Occipital lobe (tissue), 3 donors: ENCODE measurements around the gene RNF130. TPM values are rescaled to one million over a fixed set of nuclear protein-coding genes. Genes with fewer than 3 reads are reported as not detected.
A peak's percentile ranks its signal among the peaks of the same experiment; 100 is the strongest.

Experiments used
- DNase-seq: peaks from one replicate; lab custom pipeline; 2025; lab: John Stamatoyannopoulos, UW
- small RNA-seq: library from RNA; depleted of rRNA; stranded (forward); fragments of <200 nt; gene quantifications from one replicate; pipeline ENCODE3, GENCODE V24; 2014
- total RNA-seq: library from RNA; depleted of rRNA; stranded (reverse); fragments of >200 nt; gene quantifications from one replicate; pipeline ENCODE4 v1.2.3, GENCODE V29; 2014

RNF130 gene
- total RNA-seq, 1 donor from 2014 or later: 78.0 TPM

GRCh38 chr5:179918742-179919486 lies 152.6 kb downstream of the RNF130 start:
- DNase-seq: no peak

- no peak for DNase-seq
Measured at GRCh38 chr5:179916523-179916922, 155.0 kb downstream of the RNF130 start.

GRCh38 chr5:179915406-179915935 lies 156.1 kb downstream of the RNF130 start:
- DNase-seq: no peak

GRCh38 chr5:179914032-179914755 lies 157.4 kb downstream of the RNF130 start:
- DNase-seq: no peak

- no peak for DNase-seq
Measured at GRCh38 chr5:179913461-179913860, 158.1 kb downstream of the RNF130 start.

- DNase-seq: no peak
Measured at GRCh38 chr5:179912951-179913350, 158.6 kb downstream of the RNF130 start.

GRCh38 chr5:179912386-179912785 lies 159.2 kb downstream of the RNF130 start:
- DNase-seq: no peak

GRCh38 chr5:179909224-179909623 lies 162.3 kb downstream of the RNF130 start:
- no peak for DNase-seq

- DNase-seq: no peak
Measured at GRCh38 chr5:179908528-179908927, 163.0 kb downstream of the RNF130 start.

GRCh38 chr5:179907556-179908324 lies 163.8 kb downstream of the RNF130 start, which contains the start of gene TBC1D9B:
TBC1D9B (minus strand) TSS chr5:179907897; CDS start chr5:179907821, 76 bp downstream.
- peak; percentile 67 for DNase-seq

- peak; percentile 23 for DNase-seq
Measured at GRCh38 chr5:179906795-179907555, 164.6 kb downstream of the RNF130 start.

- no peak for DNase-seq
Measured at GRCh38 chr5:179906294-179906794, 165.2 kb downstream of the RNF130 start.

- no peak for DNase-seq
Measured at GRCh38 chr5:179905161-179905560, 166.4 kb downstream of the RNF130 start.

Small RNA genes within 50 kb of the gene (small RNA-seq; reads per million reads assigned to genes)
- gene MIR340: 1,323 reads per million, percentile 99 among the genes with 10 or more reads in this experiment

Other genes starting within 250 kb of the RNF130 start
- 26.7 TPM for gene MRNIP, start 212.9 kb downstream of the RNF130 start, total RNA-seq
- gene TBC1D9B, start 163.9 kb downstream of the RNF130 start, total RNA-seq: 23.9 TPM
- 12.8 TPM for gene RASGEF1C, start 137.5 kb upstream of the RNF130 start, total RNA-seq
- gene MAPK9, start 220.3 kb upstream of the RNF130 start, total RNA-seq: 90.8 TPM